Ascending aorta (tissue), 2 donors: ENCODE data around the gene IRF2. TPM values are rescaled to one million over a fixed set of nuclear protein-coding genes. Genes with fewer than 3 reads are reported as not detected.

Source experiments
- DNase-seq, 2 donors: peaks; one replicate each; pipeline ENCODE4 v3.0.0-alpha.2; 2019; ENCODE audit warnings: low spot score in 2 of 2
- H3K27ac ChIP-seq, 2 donors: fragments of 200-600 bp; sonication (generic); one replicate each; pipeline ENCODE4 v1.5.1; 2016 to 2017; ENCODE audit warnings: mild to moderate bottlenecking in 1 of 2
- H3K27me3 ChIP-seq: fragments of 200-600 bp; sonication (generic); one replicate; pipeline ENCODE4 v1.5.1; 2017
- H3K36me3 ChIP-seq, 2 donors: fragments of 200-600 bp; sonication (generic); one replicate each; pipeline ENCODE4 v1.5.1; 2016
- H3K4me1 ChIP-seq, 2 donors: fragments of 200-600 bp; sonication (generic); one replicate each; pipeline ENCODE4 v1.5.1; 2016 to 2017; ENCODE audit warnings: mild to moderate bottlenecking in 1 of 2
- H3K4me3 ChIP-seq, 2 donors: fragments of 200-600 bp; sonication (generic); one replicate each; pipeline ENCODE4 v1.5.1; 2016 to 2017; ENCODE audit warnings: mild to moderate bottlenecking in 1 of 2
- H3K9me3 ChIP-seq, 2 donors: fragments of 200-600 bp; sonication (generic); one replicate each; pipeline ENCODE4 v1.5.1; 2016
- intact Hi-C: fragments of 100-400 bp; cut with DNase I; formaldehyde crosslinking; loops from one replicate; pipeline ENCODE4 v1.15.1; 2023
- total RNA-seq: library from RNA; depleted of rRNA; stranded (reverse); fragments of >200 nt; gene quantifications from one replicate; pipeline ENCODE4 v1.1.0, GENCODE V29; 2016
- TF ChIP-seq, protein P1 (sequence below), 3 experiments: fragments of 200-600 bp in 2 of 3; fragments of 450-650 bp in 1 of 3; sonication (generic) in 2 of 3; IDR thresholded peaks; one replicate each; pipeline ENCODE4 v1.5.1; 2016 to 2019; ENCODE audit warnings: antibody characterized with exemption in 3 of 3, mild to moderate bottlenecking in 1 of 3, moderate library complexity in 1 of 3

The IRF2 gene
- total RNA-seq, 1 donor from 2014 or later = 39.6 TPM

- H3K27ac ChIP-seq = no peak overlapping the region
- no peak overlapping the region for H3K4me3 ChIP-seq
- no peaks in the 10 kb centered on the region for H3K4me1 ChIP-seq
- H3K27me3 ChIP-seq = no peaks in the 10 kb centered on the region
- intact Hi-C loops = no loop called here
- DNase-seq = no peak
- H3K9me3 ChIP-seq = peaks cover 0 to 17% of the 10 kb centered on the region in 2 donors
- TF ChIP-seq, protein P1, sequence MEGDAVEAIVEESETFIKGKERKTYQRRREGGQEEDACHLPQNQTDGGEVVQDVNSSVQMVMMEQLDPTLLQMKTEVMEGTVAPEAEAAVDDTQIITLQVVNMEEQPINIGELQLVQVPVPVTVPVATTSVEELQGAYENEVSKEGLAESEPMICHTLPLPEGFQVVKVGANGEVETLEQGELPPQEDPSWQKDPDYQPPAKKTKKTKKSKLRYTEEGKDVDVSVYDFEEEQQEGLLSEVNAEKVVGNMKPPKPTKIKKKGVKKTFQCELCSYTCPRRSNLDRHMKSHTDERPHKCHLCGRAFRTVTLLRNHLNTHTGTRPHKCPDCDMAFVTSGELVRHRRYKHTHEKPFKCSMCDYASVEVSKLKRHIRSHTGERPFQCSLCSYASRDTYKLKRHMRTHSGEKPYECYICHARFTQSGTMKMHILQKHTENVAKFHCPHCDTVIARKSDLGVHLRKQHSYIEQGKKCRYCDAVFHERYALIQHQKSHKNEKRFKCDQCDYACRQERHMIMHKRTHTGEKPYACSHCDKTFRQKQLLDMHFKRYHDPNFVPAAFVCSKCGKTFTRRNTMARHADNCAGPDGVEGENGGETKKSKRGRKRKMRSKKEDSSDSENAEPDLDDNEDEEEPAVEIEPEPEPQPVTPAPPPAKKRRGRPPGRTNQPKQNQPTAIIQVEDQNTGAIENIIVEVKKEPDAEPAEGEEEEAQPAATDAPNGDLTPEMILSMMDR (IDR thresholded peaks at IDR 0.05) = no peak
- no peaks in the 10 kb centered on the region for H3K36me3 ChIP-seq
Measured at GRCh38 chr4:184510401-184510800, 36.1 kb upstream of the IRF2 start.

GRCh38 chr4:184506527-184507121 lies 32.3 kb upstream of the IRF2 start:
- TF ChIP-seq, protein P1 (IDR thresholded peaks at IDR 0.05) = no peak
- Histone ChIP-seq H3K4me1 (no peaks in the 10 kb centered on the region), H3K4me3 (no peak overlapping the region), H3K27me3 (no peaks in the 10 kb centered on the region), H3K27ac (no peak overlapping the region), H3K9me3 (peaks cover 0 to 8% of the 10 kb centered on the region in 2 donors), H3K36me3 (no peaks in the 10 kb centered on the region)
- intact Hi-C loops = no loop called here
- no peak for DNase-seq

DNA sequence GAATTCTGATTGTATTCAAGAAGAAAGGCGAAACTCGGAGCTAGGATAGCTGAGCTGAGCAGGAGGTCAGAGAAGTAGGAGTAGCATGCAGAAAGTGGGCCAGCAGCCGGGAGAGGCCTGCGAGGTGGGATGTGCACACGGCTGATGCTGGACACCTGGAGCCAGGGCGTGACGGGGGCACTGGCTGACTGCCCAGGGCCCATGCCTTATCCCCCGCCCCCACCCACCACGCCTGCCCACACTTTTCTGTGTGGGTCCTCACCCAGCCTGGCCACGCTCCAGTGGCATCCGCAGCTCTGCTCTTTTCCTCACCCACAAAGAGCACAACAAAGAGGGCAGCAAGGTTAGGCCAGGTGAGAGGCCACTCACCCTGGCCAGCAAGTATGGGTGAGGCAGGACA lies 30.0 kb upstream of the IRF2 start:
- H3K36me3 ChIP-seq = no peaks in the 10 kb centered on the region
- peaks cover 0 to 3% of the 10 kb centered on the region in 2 donors for H3K9me3 ChIP-seq
- intact Hi-C loops = no loop called here
- H3K27ac ChIP-seq = no peak overlapping the region
- TF ChIP-seq, protein P1 (IDR thresholded peaks at IDR 0.05) = no peak
- H3K27me3 ChIP-seq = no peaks in the 10 kb centered on the region
- no peak overlapping the region for H3K4me3 ChIP-seq
- no peaks in the 10 kb centered on the region for H3K4me1 ChIP-seq
- no peak for DNase-seq

- H3K36me3 ChIP-seq = no peaks in the 10 kb centered on the region
- intact Hi-C loops = no loop called here
- TF ChIP-seq, protein P1 (IDR thresholded peaks at IDR 0.05) = no peak
- no peaks in the 10 kb centered on the region for H3K4me1 ChIP-seq
- no peak for DNase-seq
- peaks cover 0 to 3% of the 10 kb centered on the region in 2 donors for H3K9me3 ChIP-seq
- H3K4me3 ChIP-seq = no peak overlapping the region
- H3K27ac ChIP-seq = no peak overlapping the region
- no peaks in the 10 kb centered on the region for H3K27me3 ChIP-seq
Measured at GRCh38 chr4:184503869-184504300, 29.5 kb upstream of the IRF2 start.

GRCh38 chr4:184500748-184501589 lies 26.6 kb upstream of the IRF2 start:
- intact Hi-C loops = no loop called here
- TF ChIP-seq, protein P1 (IDR thresholded peaks at IDR 0.05) = no peak
- Histone ChIP-seq H3K27me3 (no peaks in the 10 kb centered on the region), H3K9me3 (no peaks in the 10 kb centered on the region), H3K4me1 (no peaks in the 10 kb centered on the region), H3K4me3 (no peak overlapping the region), H3K27ac (no peak overlapping the region), H3K36me3 (no peaks in the 10 kb centered on the region)
- no peak for DNase-seq
